ENCODE data around the gene SHANK2.

The SHANK2 gene

DNA sequence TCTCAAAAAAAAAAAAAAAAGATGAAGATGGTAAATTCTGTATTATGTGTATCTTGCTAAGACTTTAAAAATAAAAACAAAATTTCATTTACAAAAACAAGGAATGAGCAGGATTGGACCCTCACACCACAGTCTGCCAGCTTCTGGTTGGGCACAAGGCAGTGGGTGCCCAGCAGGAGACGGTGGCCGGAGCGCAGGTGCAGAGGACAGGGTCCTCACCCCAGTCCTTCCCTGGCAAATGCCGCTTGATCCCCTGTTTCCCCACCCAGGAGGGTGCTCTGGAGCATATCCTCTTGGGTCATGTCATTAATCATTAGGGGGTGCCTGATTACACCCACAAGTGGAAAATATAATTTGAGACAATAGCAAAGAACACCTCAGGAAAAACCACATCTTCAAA, 31.2 kb downstream of the SHANK2 start:
- H3K4me3 ChIP-seq (ENCODE audit: low read depth, low read length): no peak overlapping the region
- TF ChIP-seq, protein P1, sequence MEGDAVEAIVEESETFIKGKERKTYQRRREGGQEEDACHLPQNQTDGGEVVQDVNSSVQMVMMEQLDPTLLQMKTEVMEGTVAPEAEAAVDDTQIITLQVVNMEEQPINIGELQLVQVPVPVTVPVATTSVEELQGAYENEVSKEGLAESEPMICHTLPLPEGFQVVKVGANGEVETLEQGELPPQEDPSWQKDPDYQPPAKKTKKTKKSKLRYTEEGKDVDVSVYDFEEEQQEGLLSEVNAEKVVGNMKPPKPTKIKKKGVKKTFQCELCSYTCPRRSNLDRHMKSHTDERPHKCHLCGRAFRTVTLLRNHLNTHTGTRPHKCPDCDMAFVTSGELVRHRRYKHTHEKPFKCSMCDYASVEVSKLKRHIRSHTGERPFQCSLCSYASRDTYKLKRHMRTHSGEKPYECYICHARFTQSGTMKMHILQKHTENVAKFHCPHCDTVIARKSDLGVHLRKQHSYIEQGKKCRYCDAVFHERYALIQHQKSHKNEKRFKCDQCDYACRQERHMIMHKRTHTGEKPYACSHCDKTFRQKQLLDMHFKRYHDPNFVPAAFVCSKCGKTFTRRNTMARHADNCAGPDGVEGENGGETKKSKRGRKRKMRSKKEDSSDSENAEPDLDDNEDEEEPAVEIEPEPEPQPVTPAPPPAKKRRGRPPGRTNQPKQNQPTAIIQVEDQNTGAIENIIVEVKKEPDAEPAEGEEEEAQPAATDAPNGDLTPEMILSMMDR (IDR thresholded peaks at IDR 0.05; ENCODE audit: borderline replicate concordance, insufficient read depth, low read depth, low read length): no peak

DNA sequence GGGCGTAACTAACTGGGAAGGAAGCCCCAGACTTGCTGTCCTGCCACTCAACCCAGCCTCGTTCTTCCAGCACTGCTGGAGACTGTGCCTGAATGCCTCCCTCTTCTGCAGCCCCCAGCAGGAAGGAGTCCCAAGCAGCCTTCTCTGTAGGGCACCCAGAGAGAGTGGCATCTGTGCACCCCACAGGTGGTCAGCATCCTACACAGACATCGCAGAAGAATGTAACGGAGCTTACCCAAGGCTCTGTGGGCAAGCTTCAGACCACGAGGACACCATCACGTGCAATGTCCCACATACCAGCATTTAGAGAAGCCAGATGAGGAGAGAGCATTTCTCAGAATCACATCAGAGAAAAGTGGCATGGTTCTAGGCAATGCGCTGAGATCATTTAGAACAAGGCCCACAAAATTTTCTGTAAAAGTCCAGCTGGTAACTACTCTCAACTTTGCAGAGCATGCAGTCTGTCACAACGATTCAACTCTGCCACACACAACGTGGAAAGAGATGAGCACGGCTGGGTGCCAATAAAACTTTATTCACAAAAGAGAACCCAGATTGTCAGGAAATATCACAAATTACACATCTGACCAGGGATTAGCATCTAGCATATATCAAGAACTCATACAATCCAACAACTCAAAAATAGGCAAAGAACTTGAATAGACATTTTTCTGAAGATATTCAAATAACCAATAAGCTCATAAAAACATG, 33.4 kb downstream of the SHANK2 start:
- TF ChIP-seq, protein P1 (IDR thresholded peaks at IDR 0.05; ENCODE audit: borderline replicate concordance, insufficient read depth, low read depth, low read length): no peak
- no peak overlapping the region for H3K4me3 ChIP-seq (ENCODE audit: low read depth, low read length)

DNA sequence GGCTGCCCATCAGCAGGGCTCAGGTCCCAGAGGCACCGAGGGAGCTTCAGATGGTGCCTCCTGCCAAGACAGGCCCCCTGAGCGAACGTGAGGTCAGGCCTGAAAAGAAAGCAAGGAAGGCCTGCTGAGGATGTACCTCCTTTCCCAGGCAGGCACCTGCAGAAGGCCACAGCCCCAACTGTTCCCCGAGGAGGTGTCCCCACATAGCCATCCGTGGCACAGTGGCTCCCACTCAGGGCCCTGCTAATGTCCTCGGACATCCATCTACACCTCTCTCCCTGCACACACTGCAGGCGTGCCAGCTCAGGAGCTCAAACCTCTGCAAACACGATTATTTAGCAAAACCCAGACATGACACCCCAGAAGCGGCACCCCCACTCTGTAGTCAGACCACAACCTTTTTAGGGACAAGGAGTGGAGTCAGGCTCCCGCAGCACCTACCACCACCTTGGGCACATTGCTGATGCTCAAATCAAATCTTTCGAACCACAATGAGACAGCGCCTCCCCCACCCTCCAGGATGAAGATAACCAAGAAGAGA, 36.9 kb downstream of the SHANK2 start:
- no peak overlapping the region for H3K4me3 ChIP-seq (ENCODE audit: low read depth, low read length)
- TF ChIP-seq, protein P1 (IDR thresholded peaks at IDR 0.05; ENCODE audit: borderline replicate concordance, insufficient read depth, low read depth, low read length): no peak

DNA sequence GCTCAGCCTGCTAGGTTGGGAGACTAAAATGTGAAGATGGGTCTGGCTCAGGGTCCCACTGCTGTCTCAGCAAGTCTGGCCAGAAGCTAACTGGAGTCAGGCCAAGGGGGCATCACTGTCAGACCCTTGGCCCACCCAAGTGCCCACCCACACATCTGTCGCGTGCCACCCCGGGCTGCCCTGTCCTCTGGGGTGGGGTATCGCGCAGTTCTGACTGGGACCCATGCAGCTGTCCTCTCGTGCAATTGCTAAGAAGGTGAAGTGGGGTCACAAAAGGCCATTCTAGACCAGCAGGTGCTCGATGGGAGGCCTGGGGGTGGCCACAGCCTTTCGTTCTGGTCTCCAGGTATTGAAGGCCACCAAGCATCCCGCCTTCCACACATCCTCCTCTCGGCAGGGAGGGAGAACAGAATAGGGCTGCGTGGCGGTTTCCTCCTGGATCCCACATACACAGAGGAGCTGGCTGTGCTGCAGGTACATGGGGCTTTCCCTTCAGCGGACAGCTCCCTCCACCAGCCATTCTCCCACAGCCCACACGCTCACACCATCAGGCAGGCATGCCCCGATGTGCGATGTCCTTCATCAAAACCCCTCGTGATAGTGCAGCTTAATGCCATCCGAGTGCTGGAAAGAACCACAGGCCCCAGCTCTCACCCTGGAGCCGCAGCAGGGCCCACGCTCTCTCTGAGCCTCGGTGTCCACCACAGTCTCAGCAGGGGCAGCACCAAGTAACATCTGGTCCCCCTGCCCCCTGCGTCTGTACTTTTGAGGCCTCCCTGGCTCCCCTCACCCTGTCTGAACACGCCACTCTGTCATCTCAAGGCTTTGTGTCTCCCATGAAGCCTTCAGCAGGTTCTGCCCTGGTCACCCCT, 37.6 kb downstream of the SHANK2 start:
- H3K4me3 ChIP-seq (ENCODE audit: low read depth, low read length): no peak overlapping the region
- TF ChIP-seq, protein P1 (IDR thresholded peaks at IDR 0.05; ENCODE audit: borderline replicate concordance, insufficient read depth, low read depth, low read length): no peak

DNA sequence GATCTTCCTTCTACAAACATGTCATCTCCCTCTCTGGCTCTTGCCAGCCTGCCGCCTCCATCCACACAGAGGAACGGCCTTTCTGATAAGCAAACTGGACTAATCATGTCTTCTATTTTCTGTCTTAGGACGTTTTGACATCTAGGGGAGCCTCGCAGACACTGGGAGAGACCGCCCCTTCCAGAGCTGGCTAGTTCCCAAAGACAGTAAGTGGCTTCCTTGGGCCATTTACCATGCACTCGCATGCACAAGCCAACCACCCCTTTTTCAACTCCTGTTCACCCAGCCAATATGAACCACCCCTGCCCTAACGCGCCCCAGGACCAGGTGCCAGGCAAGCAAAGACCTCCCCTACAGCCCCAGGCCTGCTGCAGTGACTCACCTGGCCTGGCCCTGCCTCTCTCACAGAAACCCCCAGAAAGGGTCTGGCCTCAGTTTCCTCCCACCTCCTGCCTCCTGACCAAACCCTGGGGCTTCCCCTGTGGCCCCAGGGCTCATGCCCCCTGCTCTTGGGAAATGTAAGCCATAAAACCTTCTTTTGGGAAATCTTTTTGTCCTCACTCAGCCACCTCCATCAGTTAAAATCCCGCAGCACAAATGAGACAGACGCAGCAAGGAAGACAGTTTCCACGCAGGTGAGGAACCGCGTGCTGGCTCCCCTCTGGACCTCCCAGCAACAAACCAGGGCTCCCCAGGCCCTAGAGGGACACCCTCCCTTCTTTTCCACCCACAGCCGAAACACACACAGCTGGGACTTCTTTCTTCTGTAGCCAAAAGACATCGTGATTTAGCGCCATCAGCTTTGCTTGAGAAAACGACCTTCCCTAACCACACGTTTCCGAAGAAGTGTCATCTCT, 38.5 kb downstream of the SHANK2 start:
- TF ChIP-seq, protein P1 (IDR thresholded peaks at IDR 0.05; ENCODE audit: borderline replicate concordance, insufficient read depth, low read depth, low read length): no peak
- H3K4me3 ChIP-seq (ENCODE audit: low read depth, low read length): no peak overlapping the region

DNA sequence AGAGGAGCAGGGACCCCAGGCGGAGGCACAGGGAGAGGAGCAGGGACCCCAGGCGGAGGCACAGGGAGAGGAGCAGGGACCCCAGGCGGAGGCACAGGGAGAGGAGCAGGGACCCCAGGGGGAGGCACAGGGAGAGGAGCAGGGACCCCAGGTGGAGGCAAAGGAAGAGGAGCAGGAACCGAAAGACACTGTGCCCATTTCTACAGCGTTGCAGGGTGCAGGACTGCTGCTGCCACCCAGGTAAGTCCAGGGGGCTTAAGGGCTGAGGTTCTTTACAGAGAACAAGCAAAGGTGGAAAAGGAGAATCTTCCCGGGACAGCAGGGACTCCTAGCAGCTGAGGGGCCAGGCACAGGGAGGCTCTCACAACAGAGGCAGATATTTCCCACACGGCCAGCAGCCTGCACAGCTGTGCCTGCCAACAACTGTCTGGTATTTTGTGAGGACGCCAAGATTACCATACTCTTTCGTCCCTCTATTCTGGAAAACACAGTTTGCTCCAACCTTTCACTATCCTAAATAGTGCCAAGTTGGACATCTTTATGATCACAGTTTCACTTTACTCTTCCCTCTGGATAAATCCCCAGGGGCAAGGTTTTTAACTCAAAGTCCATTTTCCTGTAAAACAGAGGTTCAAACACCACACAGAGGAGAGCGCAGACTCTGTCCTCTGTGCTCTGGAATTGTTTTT, 39.4 kb downstream of the SHANK2 start:
- no peak overlapping the region for H3K4me3 ChIP-seq (ENCODE audit: low read depth, low read length)
- TF ChIP-seq, protein P1 (IDR thresholded peaks at IDR 0.05; ENCODE audit: borderline replicate concordance, insufficient read depth, low read depth, low read length): no peak
